WTC11 (cell line): ENCODE measurements around the gene OR1D5.

Experiments
- TF ChIP-seq, protein P1 (sequence below): fragments of 200-600 bp; IDR thresholded peaks from 2 replicates; pipeline ENCODE4 v1.8.0; 2022; ENCODE audit warnings: antibody characterized with exemption
- TF ChIP-seq, protein P2 (sequence below): sonication (generic); formaldehyde crosslinking; IDR thresholded peaks from 2 replicates; pipeline ENCODE4 v1.8.1; 2022; ENCODE audit warnings: mild to moderate bottlenecking, moderate library complexity, missing genetic modification reagents

DNA sequence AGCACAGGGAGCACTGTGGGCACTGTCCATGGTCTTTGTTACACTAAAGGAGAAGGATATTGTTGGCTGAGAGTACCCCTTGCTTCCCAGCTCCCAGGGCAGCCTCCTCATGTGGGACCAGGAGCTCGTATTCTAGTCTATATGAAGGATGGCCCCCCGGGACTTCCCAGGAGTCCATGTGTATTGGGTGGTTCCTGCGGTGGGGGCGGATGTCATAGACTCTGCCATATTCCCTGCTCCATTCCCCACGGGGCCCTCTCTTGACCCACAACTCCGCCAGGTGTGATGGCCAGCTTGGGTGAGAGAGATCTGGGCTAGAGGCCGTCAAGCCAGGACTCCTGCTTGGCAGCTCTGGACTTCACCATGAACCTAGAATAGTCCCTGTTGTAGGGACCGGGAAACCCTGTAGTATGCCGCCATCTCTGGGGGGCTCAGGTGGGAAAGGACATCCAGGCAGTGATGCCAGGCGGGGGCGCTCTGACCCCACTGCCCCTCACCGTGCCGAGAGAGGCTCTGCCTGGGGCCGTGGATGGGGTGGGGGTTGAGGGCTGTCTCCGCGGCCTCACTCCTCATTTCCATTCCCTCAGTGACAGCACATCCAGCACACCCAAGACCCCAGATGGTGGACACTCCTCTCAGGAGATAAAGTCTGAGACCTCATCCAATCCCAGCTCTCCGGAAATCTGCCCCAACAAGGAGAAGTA, 37.8 kb downstream of the OR1D5 start:
- TF ChIP-seq, protein P1, sequence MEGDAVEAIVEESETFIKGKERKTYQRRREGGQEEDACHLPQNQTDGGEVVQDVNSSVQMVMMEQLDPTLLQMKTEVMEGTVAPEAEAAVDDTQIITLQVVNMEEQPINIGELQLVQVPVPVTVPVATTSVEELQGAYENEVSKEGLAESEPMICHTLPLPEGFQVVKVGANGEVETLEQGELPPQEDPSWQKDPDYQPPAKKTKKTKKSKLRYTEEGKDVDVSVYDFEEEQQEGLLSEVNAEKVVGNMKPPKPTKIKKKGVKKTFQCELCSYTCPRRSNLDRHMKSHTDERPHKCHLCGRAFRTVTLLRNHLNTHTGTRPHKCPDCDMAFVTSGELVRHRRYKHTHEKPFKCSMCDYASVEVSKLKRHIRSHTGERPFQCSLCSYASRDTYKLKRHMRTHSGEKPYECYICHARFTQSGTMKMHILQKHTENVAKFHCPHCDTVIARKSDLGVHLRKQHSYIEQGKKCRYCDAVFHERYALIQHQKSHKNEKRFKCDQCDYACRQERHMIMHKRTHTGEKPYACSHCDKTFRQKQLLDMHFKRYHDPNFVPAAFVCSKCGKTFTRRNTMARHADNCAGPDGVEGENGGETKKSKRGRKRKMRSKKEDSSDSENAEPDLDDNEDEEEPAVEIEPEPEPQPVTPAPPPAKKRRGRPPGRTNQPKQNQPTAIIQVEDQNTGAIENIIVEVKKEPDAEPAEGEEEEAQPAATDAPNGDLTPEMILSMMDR: no peak
- TF ChIP-seq, protein P2, sequence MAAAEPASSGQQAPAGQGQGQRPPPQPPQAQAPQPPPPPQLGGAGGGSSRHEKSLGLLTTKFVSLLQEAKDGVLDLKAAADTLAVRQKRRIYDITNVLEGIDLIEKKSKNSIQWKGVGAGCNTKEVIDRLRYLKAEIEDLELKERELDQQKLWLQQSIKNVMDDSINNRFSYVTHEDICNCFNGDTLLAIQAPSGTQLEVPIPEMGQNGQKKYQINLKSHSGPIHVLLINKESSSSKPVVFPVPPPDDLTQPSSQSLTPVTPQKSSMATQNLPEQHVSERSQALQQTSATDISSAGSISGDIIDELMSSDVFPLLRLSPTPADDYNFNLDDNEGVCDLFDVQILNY (CRISPR knock-in tag): no peak
